HG02610 (cell line): ENCODE results near the gene PSPC1.

ENCODE experiments used
- ATAC-seq: cut with Tn5 transposase; IDR thresholded peaks from one replicate; pipeline ENCODE4 v1.9.1; 2021; ENCODE audit warnings: mild to moderate bottlenecking, moderate library complexity; ENCODE audit not compliant: unreplicated experiment

The PSPC1 gene

DNA sequence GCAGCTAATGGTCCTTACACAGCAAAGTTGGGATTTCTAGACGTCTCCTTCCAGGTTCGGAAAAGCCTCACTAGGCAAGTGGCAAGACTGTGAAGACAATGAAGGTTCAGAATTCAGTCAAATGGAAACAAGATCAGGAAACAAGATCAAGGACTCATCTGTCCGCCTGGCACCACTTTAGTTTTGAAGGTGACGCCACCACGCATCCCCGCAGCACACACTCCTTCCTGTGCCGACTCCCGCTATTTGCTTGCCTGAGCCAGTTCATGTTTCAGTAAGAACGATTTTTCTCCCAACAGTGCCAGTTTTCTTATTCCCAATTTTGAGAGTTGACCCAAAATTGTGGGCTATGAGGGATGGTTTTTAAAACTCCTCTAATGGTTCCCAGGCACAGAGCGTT, 107.8 kb downstream of the PSPC1 start:
- no peak for ATAC-seq

DNA sequence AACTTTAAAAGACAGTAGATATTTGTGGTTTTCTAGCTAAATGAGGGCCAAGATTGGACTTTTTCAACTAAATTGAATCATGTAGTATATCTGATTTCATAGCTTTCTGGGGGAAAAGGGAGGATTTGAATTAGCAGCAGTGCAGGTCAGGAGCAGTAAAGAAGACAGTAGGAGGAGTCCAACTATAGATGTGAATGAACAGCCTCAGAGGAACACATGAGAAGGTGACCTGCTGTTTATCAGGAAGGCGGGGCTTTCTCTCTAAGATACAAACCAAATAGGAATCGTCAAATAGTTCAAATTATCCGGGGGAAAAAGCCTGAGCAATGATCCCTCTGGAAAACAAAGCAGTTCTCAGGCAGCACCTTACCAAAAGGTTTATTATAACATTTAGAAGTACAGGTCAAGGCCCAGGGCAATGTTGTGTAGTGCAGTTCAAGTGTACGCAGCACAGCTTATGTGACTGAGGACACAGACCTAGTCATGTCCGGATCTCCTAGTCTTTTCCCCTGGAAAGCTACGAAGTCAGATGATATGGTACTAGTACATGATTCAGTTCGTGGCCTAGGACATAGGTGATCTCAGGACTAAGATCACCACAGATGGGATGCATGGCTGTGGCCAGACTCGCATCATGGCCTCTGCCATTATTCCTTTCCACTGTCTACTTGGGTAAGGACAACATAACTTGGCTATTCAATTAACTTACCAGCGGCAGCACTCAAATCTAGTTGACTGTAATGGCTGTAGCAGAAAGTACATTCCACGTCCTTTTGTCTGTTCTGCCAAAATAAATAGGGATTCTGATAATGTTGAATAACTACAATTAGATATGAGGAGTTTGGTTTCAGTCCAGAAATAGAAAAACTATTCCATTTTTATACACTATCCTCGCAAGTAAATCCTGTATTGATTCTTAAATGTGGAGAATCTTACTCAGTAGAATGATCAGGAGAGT, 109.0 kb downstream of the PSPC1 start:
- ATAC-seq: no peak

DNA sequence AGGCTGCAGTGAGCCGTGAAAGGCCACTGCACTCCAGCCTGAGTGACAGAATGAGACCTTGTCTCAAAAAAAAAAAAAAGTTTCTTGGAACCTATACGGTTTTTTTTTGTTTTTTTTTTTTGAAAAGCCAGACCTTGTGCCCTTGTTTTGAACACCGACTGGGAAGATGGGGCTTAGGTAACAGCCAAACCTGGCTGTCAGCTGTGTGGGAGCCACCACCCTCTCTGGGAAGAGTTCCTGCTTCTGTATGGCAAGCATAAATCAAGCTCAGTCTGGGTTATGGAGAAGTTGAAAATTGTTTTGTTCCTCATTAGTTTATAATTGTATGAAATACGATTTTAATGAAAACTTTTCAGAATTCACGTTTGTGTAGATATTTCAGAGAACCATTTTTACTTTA, 109.8 kb downstream of the PSPC1 start:
- no peak for ATAC-seq

GRCh38 chr13:19670147-19670546, 112.6 kb downstream of the PSPC1 start:
- no peak for ATAC-seq

- ATAC-seq: no peak
Measured at GRCh38 chr13:19668778-19669177, 114.0 kb downstream of the PSPC1 start.

GRCh38 chr13:19665427-19665859, 117.3 kb downstream of the PSPC1 start:
- ATAC-seq: no peak

DNA sequence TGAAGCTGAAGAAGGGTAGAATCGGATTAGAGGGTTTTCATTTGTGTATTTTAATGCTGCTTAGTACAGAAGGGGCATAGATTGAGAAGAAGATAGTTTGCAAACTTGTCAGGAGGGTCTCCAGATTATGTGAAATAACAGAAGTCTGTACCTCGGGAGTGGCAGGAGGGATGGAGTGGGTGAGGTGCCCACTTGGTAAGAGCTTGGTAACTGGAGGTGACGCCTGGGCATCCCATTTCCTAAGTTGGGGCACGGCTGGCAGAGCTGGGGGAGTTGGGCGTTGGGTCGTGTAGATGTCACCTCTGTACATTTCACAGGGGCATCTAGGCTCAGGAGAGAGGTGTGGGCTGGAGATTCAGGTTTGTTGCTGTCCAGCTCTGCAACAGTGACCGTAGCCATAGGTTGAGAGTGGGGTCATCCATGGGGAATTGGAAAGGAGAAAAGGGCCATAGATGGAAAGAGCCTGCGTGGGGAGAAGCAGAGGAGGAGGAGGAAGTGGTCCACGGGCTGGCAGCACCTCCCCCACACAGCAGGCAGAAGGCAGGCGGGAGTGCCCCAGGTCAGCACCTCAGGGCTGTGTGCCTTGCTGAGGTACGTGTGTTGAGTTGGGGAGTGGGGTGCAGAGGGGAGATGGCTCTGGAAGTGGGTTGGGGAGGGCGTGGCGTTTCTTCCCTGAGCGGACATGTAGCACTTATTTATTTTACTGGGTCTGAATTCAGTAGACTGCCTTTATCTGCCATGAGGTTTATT, 118.1 kb downstream of the PSPC1 start:
- no peak for ATAC-seq

DNA sequence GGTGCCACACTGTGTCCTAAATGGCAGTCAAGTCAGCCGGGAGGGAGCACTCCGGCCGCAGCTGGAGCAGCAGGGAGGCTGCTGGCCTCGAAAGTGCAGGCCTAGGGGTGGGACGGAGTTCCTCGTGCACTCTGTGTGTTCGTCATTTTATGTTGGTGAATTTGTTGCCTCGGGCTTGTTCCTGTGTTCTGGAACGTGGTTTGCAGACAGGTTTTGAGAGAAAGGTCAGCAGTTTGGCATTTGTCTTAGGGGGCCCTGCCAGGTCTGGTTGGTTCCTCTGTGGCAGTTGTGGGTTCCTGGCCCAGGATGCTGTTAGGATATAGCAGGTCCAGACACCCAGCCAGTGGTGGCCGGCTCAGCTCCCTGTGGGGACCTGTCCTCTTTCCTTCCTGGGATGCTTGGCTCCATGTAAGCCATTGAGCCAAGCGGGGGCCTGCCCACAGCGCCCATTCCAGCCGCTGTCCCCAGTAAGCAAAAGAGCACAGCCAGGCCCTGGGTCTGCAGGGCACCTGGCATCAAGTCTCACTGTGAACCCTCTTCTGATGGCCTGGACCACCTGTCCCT, 119.2 kb downstream of the PSPC1 start:
- ATAC-seq: no peak

DNA sequence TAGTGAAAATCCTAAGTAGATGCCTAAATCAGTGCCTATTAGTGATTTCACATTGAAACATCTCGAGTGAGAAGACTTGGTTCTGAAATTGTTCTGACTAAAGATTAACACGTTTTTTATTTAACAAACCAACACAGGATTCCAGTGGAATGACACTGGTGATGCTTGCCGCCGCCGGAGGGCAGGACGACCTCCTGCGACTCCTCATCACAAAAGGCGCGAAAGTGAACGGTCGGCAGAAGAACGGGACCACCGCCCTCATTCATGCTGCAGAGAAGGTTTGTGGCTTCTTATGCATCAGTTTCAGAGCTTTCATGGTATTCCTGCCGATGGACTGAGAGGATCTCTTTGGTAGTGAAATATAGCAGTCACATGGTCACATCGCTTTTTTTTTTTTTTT, 121.2 kb downstream of the PSPC1 start:
- no peak for ATAC-seq

GRCh38 chr13:19661126-19661525, 121.6 kb downstream of the PSPC1 start:
- ATAC-seq: no peak

DNA sequence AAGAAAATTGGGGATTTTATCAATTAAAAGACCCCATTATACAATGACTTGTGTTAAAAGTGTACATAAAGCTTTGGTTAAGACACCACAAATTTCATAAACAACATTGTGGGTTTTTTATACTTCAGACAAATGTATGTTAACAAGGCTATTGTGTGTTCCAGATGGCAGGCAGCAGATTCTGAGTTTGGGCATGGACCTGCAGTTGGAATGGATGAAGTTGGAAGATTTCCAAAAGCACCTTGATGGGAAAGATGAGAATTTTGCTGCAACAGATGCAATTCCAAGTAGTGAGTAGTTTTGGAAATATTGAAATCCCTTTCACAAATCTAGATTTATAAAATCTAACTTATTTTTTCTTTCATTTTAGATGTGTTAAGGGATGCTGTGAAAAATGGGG, 123.9 kb downstream of the PSPC1 start:
- no peak for ATAC-seq

GRCh38 chr13:19657872-19658591, 124.7 kb downstream of the PSPC1 start:
- no peak for ATAC-seq
